GM13977 (cell line): ENCODE measurements around the gene MED10.
"Not testable (repeated sequence)": the region's sequence is repeated elsewhere in the genome, so short reads cannot be mapped to it uniquely, and the experiment has no call there.

Experiments
- DNase-seq: peaks from one replicate; pipeline ENCODE4 v3.0.0; 2012; ENCODE audit warnings: low spot score
- in situ Hi-C: fragments of 300-500 bp; cut with MboI; formaldehyde crosslinking; loops from one replicate; pipeline ENCODE4 v1.12.0; 2022; ENCODE audit warnings: low sequenced_read_pairs, low pct_unique_long_range_greater_than_20kb, mixed read lengths, inconsistent platforms; ENCODE audit not compliant: unreplicated experiment
- TF ChIP-seq, protein P1 (sequence below): IDR thresholded peaks from 2 replicates; pipeline ENCODE4 v1.5.1; 2012; ENCODE audit warnings: mild to moderate bottlenecking, control low read depth; ENCODE audit not compliant: insufficient read depth; ENCODE audit errors: extremely low read depth, missing control alignments

MED10 gene

DNA sequence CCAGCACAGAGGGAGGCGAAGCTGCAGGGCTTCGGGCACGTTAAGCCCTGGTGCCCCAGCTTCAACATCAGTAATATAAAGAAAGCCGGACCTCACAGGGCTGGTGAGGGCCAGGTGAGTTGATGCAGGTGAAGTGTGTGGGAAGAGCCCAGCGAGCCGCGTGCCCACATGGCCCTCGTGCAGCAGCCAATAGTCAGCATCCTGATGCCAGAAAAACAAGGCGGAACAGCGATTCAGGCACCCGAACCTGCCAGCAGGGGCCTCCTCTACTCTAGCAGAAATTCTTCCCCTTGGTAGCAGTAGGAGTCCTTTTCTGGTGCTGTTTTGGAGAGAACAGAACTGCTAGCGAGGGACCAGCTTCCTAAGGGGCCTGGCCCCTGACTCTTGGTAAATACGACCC lies 7.8 kb downstream of the MED10 start:
- in situ Hi-C loops = no loop called here
- TF ChIP-seq, protein P1, sequence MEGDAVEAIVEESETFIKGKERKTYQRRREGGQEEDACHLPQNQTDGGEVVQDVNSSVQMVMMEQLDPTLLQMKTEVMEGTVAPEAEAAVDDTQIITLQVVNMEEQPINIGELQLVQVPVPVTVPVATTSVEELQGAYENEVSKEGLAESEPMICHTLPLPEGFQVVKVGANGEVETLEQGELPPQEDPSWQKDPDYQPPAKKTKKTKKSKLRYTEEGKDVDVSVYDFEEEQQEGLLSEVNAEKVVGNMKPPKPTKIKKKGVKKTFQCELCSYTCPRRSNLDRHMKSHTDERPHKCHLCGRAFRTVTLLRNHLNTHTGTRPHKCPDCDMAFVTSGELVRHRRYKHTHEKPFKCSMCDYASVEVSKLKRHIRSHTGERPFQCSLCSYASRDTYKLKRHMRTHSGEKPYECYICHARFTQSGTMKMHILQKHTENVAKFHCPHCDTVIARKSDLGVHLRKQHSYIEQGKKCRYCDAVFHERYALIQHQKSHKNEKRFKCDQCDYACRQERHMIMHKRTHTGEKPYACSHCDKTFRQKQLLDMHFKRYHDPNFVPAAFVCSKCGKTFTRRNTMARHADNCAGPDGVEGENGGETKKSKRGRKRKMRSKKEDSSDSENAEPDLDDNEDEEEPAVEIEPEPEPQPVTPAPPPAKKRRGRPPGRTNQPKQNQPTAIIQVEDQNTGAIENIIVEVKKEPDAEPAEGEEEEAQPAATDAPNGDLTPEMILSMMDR = no peak
- DNase-seq = no peak

DNA sequence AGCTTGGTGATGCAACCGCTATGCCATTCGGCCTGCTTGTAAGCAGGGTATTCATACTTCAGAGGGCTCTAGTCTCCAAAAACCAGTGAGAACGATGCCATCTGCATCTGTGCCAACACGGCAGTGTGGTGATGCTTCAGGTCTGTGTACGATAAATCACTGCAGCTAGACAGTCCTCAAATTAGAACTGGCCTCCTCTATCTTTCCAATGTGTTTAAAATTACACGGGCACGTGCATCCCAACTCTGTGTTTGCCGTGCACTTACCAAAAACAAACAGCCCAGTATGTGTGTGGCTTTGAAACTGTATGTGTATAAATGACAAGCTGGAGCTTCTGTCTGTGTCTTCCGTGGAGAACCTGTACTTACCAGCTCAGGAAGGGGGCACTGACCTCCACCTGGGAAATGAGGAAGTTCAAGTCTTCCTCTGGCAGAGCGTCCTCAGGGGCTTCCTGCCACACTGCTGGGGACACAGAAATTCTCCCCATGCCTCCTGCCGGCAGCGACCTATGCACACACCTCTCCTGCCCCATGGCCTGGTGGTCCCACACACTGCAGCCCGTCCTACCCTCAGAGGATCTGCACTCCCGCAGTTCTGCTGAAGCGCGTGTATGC lies 12.3 kb downstream of the MED10 start:
- in situ Hi-C loops = no loop called here
- TF ChIP-seq, protein P1 = no peak
- no peak for DNase-seq

DNA sequence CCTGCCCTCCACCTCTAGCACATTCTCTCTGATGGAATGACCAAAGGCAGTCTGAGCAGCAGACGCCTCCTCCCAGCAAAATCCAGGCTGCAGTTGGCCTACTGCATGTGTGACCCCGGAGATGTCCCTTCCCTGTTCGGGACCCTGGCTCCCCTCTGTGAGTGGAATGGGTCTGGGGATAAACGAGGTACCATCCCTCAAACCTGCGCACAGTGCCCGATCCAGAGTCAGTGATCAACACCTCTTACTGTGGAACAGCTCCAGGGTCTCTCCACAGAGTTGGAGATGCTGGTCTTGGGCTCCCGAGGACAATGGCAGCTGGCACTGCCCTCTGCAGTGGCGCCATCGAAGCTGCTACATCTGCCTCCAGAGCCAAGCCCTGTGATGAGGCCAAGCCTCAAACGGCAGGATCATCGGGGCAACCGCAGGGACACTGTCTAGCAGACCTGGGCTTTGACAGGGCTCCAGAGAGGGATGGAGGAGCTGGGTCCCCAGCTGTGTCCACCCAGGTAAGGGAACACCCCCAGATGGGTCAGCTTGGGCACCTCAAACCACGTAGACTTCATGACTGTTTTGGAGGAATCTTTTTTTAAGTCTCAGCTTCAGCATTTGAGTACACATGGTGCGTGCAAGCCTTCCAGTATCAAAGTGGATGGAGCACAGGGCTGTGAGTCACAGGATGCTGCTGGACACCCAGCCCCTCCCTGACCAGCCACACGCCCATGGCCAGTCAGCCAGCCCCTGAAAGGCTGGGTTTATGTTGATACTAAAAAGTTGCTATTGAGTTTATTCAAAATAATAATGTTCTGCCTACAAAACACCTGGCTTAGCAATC lies 13.0 kb downstream of the MED10 start:
- in situ Hi-C loops = no loop called here
- TF ChIP-seq, protein P1 = no peak
- no peak for DNase-seq

DNA sequence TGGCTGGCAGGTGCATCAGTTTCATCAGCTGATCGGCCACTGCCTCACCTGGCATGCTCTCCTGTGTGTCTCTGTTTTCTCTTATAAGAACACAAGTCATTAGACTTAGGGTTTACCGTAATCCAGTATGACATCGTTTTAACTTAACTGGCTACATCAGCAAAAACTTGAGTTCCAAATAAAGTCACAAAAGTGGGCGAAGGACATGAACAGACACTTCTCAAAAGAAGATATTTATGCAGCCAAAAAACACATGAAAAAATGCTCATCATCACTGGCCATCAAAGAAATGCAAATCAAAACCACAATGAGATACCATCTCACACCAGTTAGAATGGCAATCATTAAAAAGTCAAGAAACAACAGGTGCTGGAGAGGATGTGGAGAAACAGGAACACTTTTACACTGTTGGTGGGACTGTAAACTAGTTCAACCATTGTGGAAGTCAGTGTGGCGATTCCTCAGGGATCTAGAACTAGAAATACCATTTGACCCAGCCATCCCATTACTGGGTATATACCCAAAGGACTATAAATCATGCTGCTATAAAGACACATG lies 14.8 kb downstream of the MED10 start:
- DNase-seq, in situ Hi-C loops: not testable (repeated sequence)

DNA sequence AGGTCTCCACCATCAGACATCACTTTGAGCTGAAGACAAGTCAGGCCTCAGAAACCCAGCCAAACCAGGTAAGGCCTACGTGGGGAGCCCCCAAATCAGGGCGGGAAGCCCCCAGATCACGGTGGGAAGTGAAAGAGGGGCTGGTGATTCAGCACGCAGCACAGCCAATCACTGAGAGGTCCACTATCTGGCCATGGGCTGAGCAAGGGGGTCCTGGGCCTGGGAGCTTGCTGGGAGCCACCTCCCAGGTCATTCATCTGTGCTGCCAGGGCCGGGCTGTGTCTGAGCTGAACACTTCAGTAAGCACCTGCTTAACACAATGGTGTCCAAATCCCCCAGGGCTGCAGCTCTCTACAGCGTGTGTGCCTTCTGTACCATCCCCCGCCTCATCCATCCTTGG lies 15.5 kb downstream of the MED10 start:
- TF ChIP-seq, protein P1 = no peak
- no peak for DNase-seq
- in situ Hi-C loops = no loop called here

DNA sequence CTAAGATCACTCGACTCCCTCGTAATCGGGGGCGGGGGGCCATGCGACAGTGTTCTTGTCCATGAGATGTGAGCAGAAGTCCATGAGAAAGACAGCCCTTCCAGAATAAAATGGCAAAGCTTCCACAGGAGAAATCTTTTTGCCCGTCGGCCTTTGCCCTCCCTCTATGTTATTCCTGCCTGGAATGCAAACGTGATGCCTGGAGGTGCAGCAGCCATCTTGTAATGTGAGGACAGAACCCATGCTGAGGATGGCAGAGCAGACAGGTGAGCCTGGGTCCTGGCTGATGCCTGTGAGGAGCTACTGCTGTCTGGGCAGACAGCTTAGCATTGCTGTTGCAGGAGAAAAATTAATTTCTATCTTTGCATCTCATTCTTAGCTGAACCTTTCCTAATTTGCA lies 17.2 kb downstream of the MED10 start:
- in situ Hi-C loops = no loop called here
- TF ChIP-seq, protein P1 = no peak
- no peak for DNase-seq
